NOMO-1 treated with dmso at 0.1 percent for 144 hours (cell line): ENCODE data around the gene SLC29A1.

Experiments
- DNase-seq: peaks from one replicate; lab custom pipeline; 2025; ENCODE audit not compliant: unreplicated experiment; lab: John Stamatoyannopoulos, UW

Gene SLC29A1

GRCh38 chr6:44278774-44279697 is 55.6 kb downstream of the SLC29A1 start:
- no peak for DNase-seq
